Pancreas (tissue), 10 donors: ENCODE data around the gene ADAMTS6. TPM values are rescaled to one million over a fixed set of nuclear protein-coding genes. Genes with fewer than 3 reads are reported as not detected.

Experiments used
- ATAC-seq, 4 donors: fragments of 200-7000 bp; cut with Tn5 transposase; one replicate each; pipeline versions ENCODE4 v1.8.0 to v1.9.1; 2020; ENCODE audit warnings: mild to moderate bottlenecking in 4 of 4, moderate library complexity in 4 of 4
- DNase-seq, 6 donors: peaks; one replicate each; pipeline ENCODE4 v3.0.0-alpha.2; 2020
- FAIRE-seq: peaks from 2 replicates; lab custom pipeline; 2012; peaks lifted over from hg19 to GRCh38; lab: Jason Lieb, UNC
- H3K27ac ChIP-seq, 4 donors: fragments of 200-600 bp; sonication (generic); 1 replicate in 3 of 4; 2 replicates in 1 of 4; pipeline versions ENCODE4 v1.5.0 to v1.8.0; 2020
- H3K27me3 ChIP-seq, 4 donors: fragments of 200-600 bp; one replicate each; pipeline ENCODE4 v1.8.0; 2021
- H3K36me3 ChIP-seq, 3 donors: fragments of 200-600 bp; sonication (generic) in 1 of 3; one replicate each; pipeline versions ENCODE4 v1.5.0 to v1.8.0; 2020 to 2021
- H3K4me1 ChIP-seq, 3 donors: fragments of 200-600 bp; one replicate each; pipeline ENCODE4 v1.8.0; 2021
- H3K4me3 ChIP-seq, 4 donors: fragments of 200-600 bp; sonication (generic) in 2 of 4; one replicate each; pipeline versions ENCODE4 v1.5.0 to v1.8.0; 2020 to 2021
- H3K9me3 ChIP-seq, 4 donors: fragments of 200-600 bp; one replicate each; pipeline ENCODE4 v1.8.0; 2021
- whole genome bisulfite sequencing, 2 donors: extraction: QIAGEN DNeasy Blood & Tissue Kit; methylation state at CpG; one replicate each; pipeline ENCODE4 v1.1.7; 2013; 5-methylcytosine and 5-hydroxymethylcytosine counted together
- intact Hi-C, 3 donors: fragments of 100-400 bp; cut with DNase I; formaldehyde crosslinking; loops; one replicate each; pipeline versions ENCODE4 v1.11.1 to v1.14.2; 2022
- polyA plus RNA-seq, 2 donors: library from polyadenylated mRNA; stranded (reverse); fragments of 200-250 nt; gene quantifications; one replicate each; pipeline ENCODE4 v1.2.3, GENCODE V29; 2013
- total RNA-seq, 6 donors: library from RNA; stranded (reverse); fragmentation: NEBNext Ultra II Directional in 4 of 6; extraction: Animal tissue kit (Norgen Biotek cat#: 25700) in 4 of 6; gene quantifications; one replicate each; pipeline versions ENCODE4 v1.2.1 to v1.2.4, GENCODE V29; 2021 to 2023
- TF ChIP-seq, protein P1 (sequence below), 4 donors: fragments of 200-600 bp; sonication (generic) in 3 of 4; IDR thresholded peaks; one replicate each; pipeline versions ENCODE4 v1.5.0 to v1.8.0; 2021; ENCODE audit warnings: antibody characterized with exemption in 4 of 4
- donor health status: healthy with polysubstance abuse.
- donor health status: DM: no; HTN: no; CAD: no; lungs with moderate emphysema.
- donor health status: DM: no; HTN: no; CAD: no.
- donor health status: control.
- donor health status: control.
- donor health status: Bipolar disorder and iron deficiency.
- donor health status: DM: yes; HTN: yes; CAD: no.
- donor health status: DM: no; HTN: no; CAD: no.
- donor health status: DM: no; HTN: no; CAD: no.
- donor health status: DM: yes; HTN: yes; CAD: no.

Gene ADAMTS6
- total and polyA plus RNA-seq, 8 donors = 0.14 to 0.70 (median 0.30) TPM

DNA sequence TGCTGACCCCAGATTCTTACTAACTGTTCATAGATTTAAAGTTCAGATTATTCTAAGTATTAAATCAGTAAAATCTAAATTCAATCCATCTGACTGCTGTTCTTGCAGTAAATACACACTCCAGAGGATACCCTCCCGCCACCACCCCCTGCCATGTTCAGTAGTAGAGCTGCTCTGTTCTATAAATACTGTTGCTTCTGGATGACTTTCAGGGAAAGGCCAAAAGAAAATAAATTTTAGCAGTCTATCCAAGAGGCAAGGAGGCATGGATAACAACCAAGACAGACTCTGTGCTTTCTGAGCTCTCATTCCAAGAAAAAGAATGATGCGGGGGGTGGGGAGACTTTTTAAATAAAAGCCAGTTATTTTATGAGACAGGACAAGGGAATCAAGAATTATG lies 115.1 kb downstream of the ADAMTS6 start:
- Histone ChIP-seq H3K27me3 (no peaks in the 10 kb centered on the region), H3K4me3 (no peak overlapping the region), H3K4me1 (no peaks in the 10 kb centered on the region), H3K9me3 (no peaks in the 10 kb centered on the region), H3K36me3 (no peaks in the 10 kb centered on the region), H3K27ac (no peak overlapping the region)
- TF ChIP-seq, protein P1, sequence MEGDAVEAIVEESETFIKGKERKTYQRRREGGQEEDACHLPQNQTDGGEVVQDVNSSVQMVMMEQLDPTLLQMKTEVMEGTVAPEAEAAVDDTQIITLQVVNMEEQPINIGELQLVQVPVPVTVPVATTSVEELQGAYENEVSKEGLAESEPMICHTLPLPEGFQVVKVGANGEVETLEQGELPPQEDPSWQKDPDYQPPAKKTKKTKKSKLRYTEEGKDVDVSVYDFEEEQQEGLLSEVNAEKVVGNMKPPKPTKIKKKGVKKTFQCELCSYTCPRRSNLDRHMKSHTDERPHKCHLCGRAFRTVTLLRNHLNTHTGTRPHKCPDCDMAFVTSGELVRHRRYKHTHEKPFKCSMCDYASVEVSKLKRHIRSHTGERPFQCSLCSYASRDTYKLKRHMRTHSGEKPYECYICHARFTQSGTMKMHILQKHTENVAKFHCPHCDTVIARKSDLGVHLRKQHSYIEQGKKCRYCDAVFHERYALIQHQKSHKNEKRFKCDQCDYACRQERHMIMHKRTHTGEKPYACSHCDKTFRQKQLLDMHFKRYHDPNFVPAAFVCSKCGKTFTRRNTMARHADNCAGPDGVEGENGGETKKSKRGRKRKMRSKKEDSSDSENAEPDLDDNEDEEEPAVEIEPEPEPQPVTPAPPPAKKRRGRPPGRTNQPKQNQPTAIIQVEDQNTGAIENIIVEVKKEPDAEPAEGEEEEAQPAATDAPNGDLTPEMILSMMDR (IDR thresholded peaks at IDR 0.05) = no peak
- FAIRE-seq (no peak), DNase-seq (no peak), ATAC-seq (no peak)
- WGBS, 2 donors = 85 to 91% methylated on average over 2 of the region's 2 CpGs
- intact Hi-C loops = no loop called here

DNA sequence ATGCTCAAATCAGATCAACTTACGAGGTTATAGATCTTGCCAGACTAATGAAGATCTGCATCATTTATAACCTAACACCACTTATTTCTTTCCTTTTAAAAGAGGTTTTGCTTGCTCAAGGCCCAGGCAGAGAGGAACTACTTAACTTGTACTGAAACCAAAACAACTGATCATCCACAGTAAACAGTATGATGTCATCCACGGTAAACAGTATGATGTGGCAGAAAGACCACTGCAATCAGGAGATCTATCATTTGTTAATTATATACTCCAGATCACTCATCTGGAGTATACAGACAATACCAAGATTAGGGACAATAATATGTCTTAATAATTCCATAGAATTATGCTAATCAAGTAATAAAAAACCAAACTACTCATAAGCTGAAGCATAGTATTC lies 116.8 kb downstream of the ADAMTS6 start:
- intact Hi-C loops = no loop called here

DNA sequence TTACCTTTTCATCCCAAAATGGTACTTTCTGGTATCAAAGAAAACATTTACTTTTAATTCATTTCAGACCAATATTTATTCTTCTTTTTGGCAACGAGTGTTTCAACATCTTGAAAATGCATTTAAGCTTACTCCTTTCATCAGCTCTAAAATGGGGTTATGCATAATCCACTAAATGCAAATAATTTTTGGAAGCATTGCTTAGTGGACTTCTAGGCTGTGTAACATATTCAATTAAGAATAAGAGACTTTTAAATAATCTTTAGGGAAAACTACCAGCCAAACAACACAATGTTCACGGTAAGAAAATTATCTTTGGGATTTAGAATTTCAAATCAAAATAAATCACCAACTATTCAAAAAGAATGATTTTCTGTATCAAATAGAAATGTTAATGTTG lies 118.2 kb downstream of the ADAMTS6 start:
- ATAC-seq = no peak
- intact Hi-C loops = no loop called here
- Histone ChIP-seq H3K4me1 (no peaks in the 10 kb centered on the region), H3K9me3 (no peaks in the 10 kb centered on the region), H3K27me3 (no peaks in the 10 kb centered on the region), H3K27ac (no peak overlapping the region), H3K4me3 (no peak overlapping the region), H3K36me3 (no peaks in the 10 kb centered on the region)
- WGBS, 2 donors = 34 to 50% methylated on average over 2 of the region's 2 CpGs
- no peak for FAIRE-seq
- TF ChIP-seq, protein P1 (IDR thresholded peaks at IDR 0.05) = no peak
- no peak for DNase-seq

More for the DNA sequence above, 116.8 kb downstream of the ADAMTS6 start:
- TF ChIP-seq, protein P1 (IDR thresholded peaks at IDR 0.05) = no peak
- ATAC-seq (no peak), DNase-seq (no peak), FAIRE-seq (no peak)
- H3K4me1 ChIP-seq = no peaks in the 10 kb centered on the region
- no peak overlapping the region for H3K27ac ChIP-seq
- H3K27me3 ChIP-seq = no peaks in the 10 kb centered on the region
- 57 to 62% methylated on average over 2 of the region's 2 CpGs for WGBS, 2 donors
- no peaks in the 10 kb centered on the region for H3K36me3 ChIP-seq
- no peak overlapping the region for H3K4me3 ChIP-seq
- no peaks in the 10 kb centered on the region for H3K9me3 ChIP-seq

DNA sequence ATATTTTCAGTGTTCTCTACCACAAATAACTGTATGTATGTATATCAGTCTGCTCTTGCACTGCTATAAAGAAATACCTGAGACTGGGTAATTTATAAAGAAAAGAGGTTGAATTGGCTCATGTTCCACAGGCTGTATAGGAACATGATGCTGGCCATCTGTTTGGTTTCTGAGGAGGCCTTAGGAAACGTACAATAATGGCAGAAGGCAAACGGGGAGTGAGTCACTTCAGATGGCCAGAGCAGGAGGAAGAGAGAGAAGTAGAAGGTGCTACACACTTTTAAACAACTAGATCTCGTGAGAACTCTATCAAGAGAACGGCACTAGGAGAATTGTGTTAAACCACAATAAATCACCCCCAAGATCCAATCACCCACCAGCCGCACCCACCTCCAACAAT lies 121.7 kb downstream of the ADAMTS6 start:
- H3K27me3 ChIP-seq = no peaks in the 10 kb centered on the region
- no peaks in the 10 kb centered on the region for H3K4me1 ChIP-seq
- no peaks in the 10 kb centered on the region for H3K9me3 ChIP-seq
- no peak for DNase-seq
- no peak overlapping the region for H3K27ac ChIP-seq
- no peak for FAIRE-seq
- ATAC-seq = no peak
- H3K4me3 ChIP-seq = no peak overlapping the region
- TF ChIP-seq, protein P1 (IDR thresholded peaks at IDR 0.05) = no peak
- intact Hi-C loops = no loop called here
- no peaks in the 10 kb centered on the region for H3K36me3 ChIP-seq
- 73 to 74% methylated on average over 5 of the region's 5 CpGs for WGBS, 2 donors

DNA sequence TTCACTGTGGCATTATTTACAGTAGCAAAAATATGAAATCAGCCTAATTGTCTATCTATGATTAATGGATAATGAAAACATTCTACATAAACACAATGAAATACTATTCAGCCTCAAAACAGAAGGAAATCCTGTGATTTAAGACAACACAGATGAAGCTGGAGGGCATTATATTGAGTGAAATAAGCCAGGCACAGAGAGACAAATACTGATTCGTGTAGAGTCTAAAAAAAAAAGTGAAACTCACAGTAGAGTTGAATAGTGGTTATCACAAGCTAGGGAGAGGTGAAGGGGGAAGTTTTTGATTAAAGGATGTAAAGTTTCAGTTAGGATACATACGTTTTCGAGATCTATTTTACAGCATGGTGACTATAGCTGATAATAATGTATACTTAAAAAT lies 122.2 kb downstream of the ADAMTS6 start:
- TF ChIP-seq, protein P1 (IDR thresholded peaks at IDR 0.05) = no peak
- FAIRE-seq (no peak), ATAC-seq (no peak), DNase-seq (no peak)
- Histone ChIP-seq H3K4me1 (no peaks in the 10 kb centered on the region), H3K9me3 (no peaks in the 10 kb centered on the region), H3K27me3 (no peaks in the 10 kb centered on the region), H3K36me3 (no peaks in the 10 kb centered on the region), H3K4me3 (no peak overlapping the region), H3K27ac (no peak overlapping the region)
- intact Hi-C loops = no loop called here
- 48 to 68% methylated on average over 3 of the region's 3 CpGs for WGBS, 2 donors
